Dermis microvascular lymphatic vessel endothelial cell (primary cell): ENCODE results near the gene DNAJA3. TPM values are rescaled to one million over a fixed set of nuclear protein-coding genes. Genes with fewer than 3 reads are reported as not detected.

Experiments used
- DNase-seq, 2 donors: peaks; one replicate each; pipeline versions ENCODE4 v3.0.0 to v3.0.0-alpha.2; 2010; ENCODE audit warnings: low read depth in 2 of 2
- total RNA-seq: library from RNA; depleted of rRNA; stranded (reverse); fragments of >200 nt; gene quantifications from 2 replicates; pipeline ENCODE4 v1.2.1, GENCODE V29; 2014

Gene DNAJA3
- total RNA-seq, 1 donor from 2014 or later = 38.0 TPM

- DNase-seq = no peak
These were observed 7.6 kb downstream of the DNAJA3 start for GRCh38 chr16:4433228-4433627.

- no peak for DNase-seq
These were observed 8.5 kb downstream of the DNAJA3 start for GRCh38 chr16:4433914-4434787.

GRCh38 chr16:4435337-4436067 lies 9.8 kb downstream of the DNAJA3 start:
- no peak for DNase-seq

GRCh38 chr16:4437366-4437765 lies 11.7 kb downstream of the DNAJA3 start:
- no peak for DNase-seq

- DNase-seq = no peak
These were observed 16.7 kb downstream of the DNAJA3 start for GRCh38 chr16:4442371-4442770.

GRCh38 chr16:4443271-4443670 lies 17.6 kb downstream of the DNAJA3 start:
- DNase-seq = no peak

GRCh38 chr16:4443986-4444385 lies 18.3 kb downstream of the DNAJA3 start:
- no peak for DNase-seq

- no peak for DNase-seq
These were observed 24.8 kb downstream of the DNAJA3 start for GRCh38 chr16:4450430-4450829.

- DNase-seq = no peak
These were observed 25.4 kb downstream of the DNAJA3 start for GRCh38 chr16:4450931-4451519.

- no peak for DNase-seq
These were observed 27.0 kb downstream of the DNAJA3 start for GRCh38 chr16:4452674-4453073.

GRCh38 chr16:4454623-4455022 lies 29.0 kb downstream of the DNAJA3 start:
- DNase-seq = no peak

GRCh38 chr16:4455081-4455480 lies 29.4 kb downstream of the DNAJA3 start:
- DNase-seq = no peak

GRCh38 chr16:4455951-4456350 lies 30.3 kb downstream of the DNAJA3 start:
- DNase-seq = no peak

- no peak for DNase-seq
These were observed 35.2 kb downstream of the DNAJA3 start for GRCh38 chr16:4460936-4461249.

GRCh38 chr16:4461250-4462085 lies 35.8 kb downstream of the DNAJA3 start:
- no peak for DNase-seq

GRCh38 chr16:4463522-4464163 lies 38.0 kb downstream of the DNAJA3 start:
- DNase-seq = no peak

- no peak for DNase-seq
These were observed 40.5 kb downstream of the DNAJA3 start for GRCh38 chr16:4465977-4466779.

GRCh38 chr16:4467916-4468315 lies 42.2 kb downstream of the DNAJA3 start:
- no peak for DNase-seq

- no peak for DNase-seq
These were observed 43.3 kb downstream of the DNAJA3 start for GRCh38 chr16:4468972-4469371.

GRCh38 chr16:4471869-4472268 lies 46.2 kb downstream of the DNAJA3 start:
- DNase-seq = no peak
